Upper lobe of left lung (tissue), 4 donors: ENCODE measurements around the gene WFDC12.

Experiments
- CTCF ChIP-seq, 6 experiments: fragments of 450-650 bp in 4 of 6; fragments of 200-600 bp in 2 of 6; sonication (generic) in 2 of 6; IDR thresholded peaks; one replicate each; pipeline ENCODE4 v1.5.1; 2016 to 2019; ENCODE audit warnings: antibody characterized with exemption in 6 of 6
- EP300 ChIP-seq, 4 donors: sonication (generic); formaldehyde crosslinking; IDR thresholded peaks; one replicate each; pipeline ENCODE4 v1.5.1; 2017; ENCODE audit warnings: antibody characterized with exemption in 4 of 4, control low read depth in 2 of 4
- POLR2A ChIP-seq, 4 donors: fragments of 450-650 bp; IDR thresholded peaks; one replicate each; pipeline ENCODE4 v1.5.1; 2016 to 2017; ENCODE audit warnings: antibody characterized with exemption in 4 of 4, mild to moderate bottlenecking in 2 of 4

GRCh38 chr20:45121388-45121787 is 2.9 kb downstream of the WFDC12 start:
- TF ChIP-seq CTCF (IDR thresholded peaks at IDR 0.05) (no peak), EP300 (IDR thresholded peaks at IDR 0.05) (no peak), POLR2A (IDR thresholded peaks at IDR 0.05) (no peak)
